Measurements from ENCODE around the gene NUTF2.

The NUTF2 gene

GRCh38 chr16:67843343-67843765 is 3.4 kb upstream of the NUTF2 start:
- no peak for TF ChIP-seq CTCF (IDR thresholded peaks at IDR 0.05; ENCODE audit: low read depth, low read length)
- H3K4me3 ChIP-seq (ENCODE audit: low read depth, low read length) = peak overlapping the region; percentile 90
- in situ Hi-C loops (cut with HindIII; ENCODE audit: low sequenced_read_pairs) = no loop called here
- DNase-seq (ENCODE audit: low read depth, low spot score) = no peak

GRCh38 chr16:67844497-67844896 is 2.2 kb upstream of the NUTF2 start:
- in situ Hi-C loops (cut with HindIII; ENCODE audit: low sequenced_read_pairs) = no loop called here
- TF ChIP-seq CTCF (IDR thresholded peaks at IDR 0.05; ENCODE audit: low read depth, low read length) = no peak
- H3K4me3 ChIP-seq (ENCODE audit: low read depth, low read length) = no peak overlapping the region
- no peak for DNase-seq (ENCODE audit: low read depth, low spot score)

- TF ChIP-seq CTCF (IDR thresholded peaks at IDR 0.05; ENCODE audit: low read depth, low read length) = no peak
- no peak for DNase-seq (ENCODE audit: low read depth, low spot score)
- peak overlapping the region; percentile 78 for H3K4me3 ChIP-seq (ENCODE audit: low read depth, low read length)
- in situ Hi-C loops (cut with HindIII; ENCODE audit: low sequenced_read_pairs) = no loop called here
These were observed 1.3 kb upstream of the NUTF2 start for GRCh38 chr16:67845291-67846062.

GRCh38 chr16:67846063-67846319 is 742 bp upstream of the NUTF2 start:
- in situ Hi-C loops (cut with HindIII; ENCODE audit: low sequenced_read_pairs) = no loop called here
- H3K4me3 ChIP-seq (ENCODE audit: low read depth, low read length) = peak overlapping the region; percentile 78
- TF ChIP-seq CTCF (IDR thresholded peaks at IDR 0.05; ENCODE audit: low read depth, low read length) = no peak
- DNase-seq (ENCODE audit: low read depth, low spot score) = no peak

- DNase-seq (ENCODE audit: low read depth, low spot score) = peak; percentile 61
- H3K4me3 ChIP-seq (ENCODE audit: low read depth, low read length) = peak within 1 kb of the TSS; percentile 78
- no peak for TF ChIP-seq CTCF (IDR thresholded peaks at IDR 0.05; ENCODE audit: low read depth, low read length)
- in situ Hi-C loops (cut with HindIII; ENCODE audit: low sequenced_read_pairs) = no loop called here
These were observed 530 bp downstream of the NUTF2 start, which contains the start of gene CENPT for GRCh38 chr16:67847064-67847861. Gene CENPT (minus strand): TSS chr16:67847693. CDS start chr16:67833859, 13,834 bp downstream.

- in situ Hi-C loops (cut with HindIII; ENCODE audit: low sequenced_read_pairs) = no loop called here
- DNase-seq (ENCODE audit: low read depth, low spot score) = no peak
- peak overlapping the region; percentile 78 for H3K4me3 ChIP-seq (ENCODE audit: low read depth, low read length)
- no peak for TF ChIP-seq CTCF (IDR thresholded peaks at IDR 0.05; ENCODE audit: low read depth, low read length)
These were observed 1.4 kb downstream of the NUTF2 start for GRCh38 chr16:67848118-67848517.

All from astrocyte of the spinal cord (primary cell).